Astrocyte (in vitro differentiated cells and primary cell): ENCODE results near the gene MYO15A. TPM values are rescaled to one million over a fixed set of nuclear protein-coding genes. Genes with fewer than 3 reads are reported as not detected.
A peak's percentile ranks its signal among the peaks of the same experiment; 100 is the strongest.

ENCODE experiments used
- DNase-seq: peaks from one replicate; pipeline ENCODE4 v3.0.0-alpha.2; 2010; ENCODE audit warnings: low read depth
- FAIRE-seq: peaks from 2 replicates; lab custom pipeline; 2011; peaks lifted over from hg19 to GRCh38; lab: Jason Lieb, UNC
- H2AFZ ChIP-seq: 2 replicates; pipeline ENCODE4 v1.6.0; 2012; ENCODE audit warnings: low read depth, low read length, inconsistent platforms
- H3K27ac ChIP-seq: 2 replicates; pipeline ENCODE4 v1.5.1; 2011; ENCODE audit warnings: low read depth, low read length, inconsistent platforms
- H3K27me3 ChIP-seq: 2 replicates; pipeline ENCODE4 v1.6.0; 2011; ENCODE audit warnings: low read length, inconsistent platforms; ENCODE audit not compliant: insufficient read depth
- H3K36me3 ChIP-seq: 2 replicates; pipeline ENCODE4 v1.5.1; 2011; ENCODE audit warnings: low read length, inconsistent platforms; ENCODE audit not compliant: insufficient read depth
- H3K4me1 ChIP-seq: 2 replicates; pipeline ENCODE4 v1.5.1; 2011; ENCODE audit warnings: low read length, inconsistent platforms; ENCODE audit not compliant: insufficient read depth
- H3K4me2 ChIP-seq: 2 replicates; pipeline ENCODE4 v1.6.0; 2012; ENCODE audit warnings: low read length, inconsistent platforms
- H3K4me3 ChIP-seq: 2 replicates; pipeline ENCODE4 v1.5.1; 2011; ENCODE audit warnings: low read depth, mild to moderate bottlenecking, low read length, inconsistent platforms; ENCODE audit not compliant: insufficient read depth
- H3K79me2 ChIP-seq: 2 replicates; pipeline ENCODE4 v1.6.0; 2012; ENCODE audit warnings: mild to moderate bottlenecking, low read length, inconsistent platforms; ENCODE audit not compliant: insufficient read depth
- H3K9ac ChIP-seq: 2 replicates; pipeline ENCODE4 v1.6.0; 2012; ENCODE audit warnings: mild to moderate bottlenecking, low read length, inconsistent platforms
- H3K9me3 ChIP-seq: 2 replicates; pipeline ENCODE4 v1.5.1; 2012; ENCODE audit warnings: low read depth, mild to moderate bottlenecking, low read length, inconsistent platforms; ENCODE audit not compliant: insufficient read depth
- H4K20me1 ChIP-seq: 2 replicates; pipeline ENCODE4 v1.6.0; 2012; ENCODE audit warnings: low read length, inconsistent platforms; ENCODE audit not compliant: insufficient read depth
- H3K27ac Mint-ChIP-seq: one replicate; pipeline ENCODE4 v1.8.0; 2021; ENCODE audit warnings: mild to moderate bottlenecking, mixed read lengths; ENCODE audit not compliant: unreplicated experiment
- H3K27me3 Mint-ChIP-seq: one replicate; pipeline ENCODE4 v1.8.0; 2021; ENCODE audit warnings: low read depth, mixed read lengths; ENCODE audit not compliant: unreplicated experiment
- H3K36me3 Mint-ChIP-seq: one replicate; pipeline ENCODE4 v1.8.0; 2021; ENCODE audit warnings: low read depth, mixed read lengths; ENCODE audit not compliant: unreplicated experiment
- H3K4me1 Mint-ChIP-seq: one replicate; pipeline ENCODE4 v1.8.0; 2021; ENCODE audit warnings: low read depth, mixed read lengths; ENCODE audit not compliant: unreplicated experiment
- H3K4me3 Mint-ChIP-seq: one replicate; pipeline ENCODE4 v1.8.0; 2021; ENCODE audit warnings: mild to moderate bottlenecking, moderate library complexity, mixed read lengths; ENCODE audit not compliant: unreplicated experiment
- H3K9me3 Mint-ChIP-seq: one replicate; pipeline ENCODE4 v1.8.0; 2021; ENCODE audit warnings: mild to moderate bottlenecking, mixed read lengths; ENCODE audit not compliant: unreplicated experiment
- EZH2 ChIP-seq: IDR thresholded peaks from 2 replicates; pipeline ENCODE4 v1.6.1; 2012; ENCODE audit warnings: mild to moderate bottlenecking, low read length, inconsistent platforms; ENCODE audit not compliant: insufficient read depth
- total RNA-seq: library from RNA; stranded (reverse); gene quantifications from 2 replicates; pipeline ENCODE4 v1.2.1, GENCODE V29; 2021
- TF ChIP-seq, protein P1 (sequence below): IDR thresholded peaks from 2 replicates; pipeline ENCODE4 v1.5.1; 2011; ENCODE audit warnings: low read depth, mild to moderate bottlenecking, inconsistent platforms, low read length, moderate library complexity; ENCODE audit not compliant: insufficient read depth

Gene MYO15A
- total RNA-seq, 1 donor from 2014 or later: 0.32 TPM

DNA sequence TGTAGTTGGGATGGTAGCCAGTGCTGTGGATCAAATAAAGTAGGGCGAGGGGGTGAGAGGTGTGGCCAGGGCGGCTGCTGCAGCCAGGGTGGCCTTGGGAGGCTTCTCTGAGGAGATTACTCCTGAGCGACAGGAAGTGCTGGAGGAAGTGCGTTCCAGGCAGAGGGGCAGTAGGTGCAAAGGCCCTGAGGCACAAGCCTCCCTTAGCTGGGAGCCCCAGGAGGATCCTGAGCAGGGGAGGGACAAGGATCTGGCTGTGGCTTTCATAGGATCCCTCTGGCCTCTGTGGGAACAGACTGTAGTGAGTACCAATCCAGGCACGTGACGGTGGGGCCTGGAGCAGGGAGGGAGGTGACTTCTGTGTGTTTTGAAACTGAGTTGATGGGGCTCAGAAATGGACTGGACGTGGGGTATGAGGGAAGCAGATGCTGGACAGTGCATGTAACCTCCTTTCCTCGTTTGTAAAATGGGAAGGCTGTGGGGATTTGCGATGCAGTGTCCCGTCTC lies 119.7 kb downstream of the MYO15A start:
- Histone ChIP-seq H3K79me2 (peaks cover 64% of the 10 kb centered on the region), H3K4me3 (no peak overlapping the region), H3K9ac (no peak overlapping the region), H3K4me2 (no peak overlapping the region), H2AFZ (no peak overlapping the region), H3K27me3 (no peaks in the 10 kb centered on the region), H4K20me1 (peaks cover 74% of the 10 kb centered on the region), H3K4me1 (peaks cover 19% of the 10 kb centered on the region), H3K27ac (no peak overlapping the region), H3K36me3 (no peaks in the 10 kb centered on the region), H3K9me3 (no peaks in the 10 kb centered on the region)
- H3K27ac Mint-ChIP-seq: peak overlapping the region; percentile 23
- FAIRE-seq (no peak), DNase-seq (no peak)
- TF ChIP-seq, protein P1, sequence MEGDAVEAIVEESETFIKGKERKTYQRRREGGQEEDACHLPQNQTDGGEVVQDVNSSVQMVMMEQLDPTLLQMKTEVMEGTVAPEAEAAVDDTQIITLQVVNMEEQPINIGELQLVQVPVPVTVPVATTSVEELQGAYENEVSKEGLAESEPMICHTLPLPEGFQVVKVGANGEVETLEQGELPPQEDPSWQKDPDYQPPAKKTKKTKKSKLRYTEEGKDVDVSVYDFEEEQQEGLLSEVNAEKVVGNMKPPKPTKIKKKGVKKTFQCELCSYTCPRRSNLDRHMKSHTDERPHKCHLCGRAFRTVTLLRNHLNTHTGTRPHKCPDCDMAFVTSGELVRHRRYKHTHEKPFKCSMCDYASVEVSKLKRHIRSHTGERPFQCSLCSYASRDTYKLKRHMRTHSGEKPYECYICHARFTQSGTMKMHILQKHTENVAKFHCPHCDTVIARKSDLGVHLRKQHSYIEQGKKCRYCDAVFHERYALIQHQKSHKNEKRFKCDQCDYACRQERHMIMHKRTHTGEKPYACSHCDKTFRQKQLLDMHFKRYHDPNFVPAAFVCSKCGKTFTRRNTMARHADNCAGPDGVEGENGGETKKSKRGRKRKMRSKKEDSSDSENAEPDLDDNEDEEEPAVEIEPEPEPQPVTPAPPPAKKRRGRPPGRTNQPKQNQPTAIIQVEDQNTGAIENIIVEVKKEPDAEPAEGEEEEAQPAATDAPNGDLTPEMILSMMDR: no peak
- no peak for TF ChIP-seq EZH2
- H3K9me3 Mint-ChIP-seq: peaks cover 2% of the 10 kb centered on the region
- no peaks in the 10 kb centered on the region for H3K36me3 Mint-ChIP-seq
- no peaks in the 10 kb centered on the region for H3K27me3 Mint-ChIP-seq
- H3K4me1 Mint-ChIP-seq: peaks cover 5% of the 10 kb centered on the region
- H3K4me3 Mint-ChIP-seq: no peak overlapping the region

DNA sequence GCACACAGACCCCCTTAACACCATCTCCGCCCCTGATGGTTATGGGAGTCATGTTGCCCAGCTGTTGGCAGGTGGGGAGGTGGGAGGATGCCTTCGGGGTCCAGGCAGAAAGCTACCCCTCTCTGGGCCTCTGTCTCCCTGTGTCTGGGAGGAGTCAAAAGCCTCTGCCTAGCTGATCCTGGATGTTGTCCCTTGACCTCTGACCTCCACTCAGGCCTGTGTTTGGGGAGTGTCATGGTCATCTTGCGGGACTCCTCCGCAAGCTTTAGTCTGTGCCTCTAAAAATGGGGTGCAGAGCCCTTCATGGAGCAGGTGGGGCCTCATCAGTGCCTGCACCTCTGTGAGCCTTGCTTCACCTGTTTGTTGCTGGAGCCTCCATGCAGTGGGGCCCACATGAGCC lies 120.7 kb downstream of the MYO15A start:
- no peak overlapping the region for H2AFZ ChIP-seq
- H3K4me2 ChIP-seq: no peak overlapping the region
- DNase-seq (no peak), FAIRE-seq (no peak)
- H3K27ac Mint-ChIP-seq: no peak overlapping the region
- no peaks in the 10 kb centered on the region for H3K27me3 ChIP-seq
- H3K36me3 Mint-ChIP-seq: no peaks in the 10 kb centered on the region
- peaks cover 19% of the 10 kb centered on the region for H3K4me1 ChIP-seq
- peaks cover 2% of the 10 kb centered on the region for H3K9me3 Mint-ChIP-seq
- H3K4me3 ChIP-seq: no peak overlapping the region
- H3K27ac ChIP-seq: no peak overlapping the region
- peaks cover 5% of the 10 kb centered on the region for H3K4me1 Mint-ChIP-seq
- no peaks in the 10 kb centered on the region for H3K36me3 ChIP-seq
- TF ChIP-seq EZH2: no peak
- TF ChIP-seq, protein P1: no peak
- H3K9ac ChIP-seq: no peak overlapping the region
- no peak overlapping the region for H3K4me3 Mint-ChIP-seq
- H3K27me3 Mint-ChIP-seq: no peaks in the 10 kb centered on the region
- H4K20me1 ChIP-seq: peaks cover 77% of the 10 kb centered on the region
- no peaks in the 10 kb centered on the region for H3K9me3 ChIP-seq
- H3K79me2 ChIP-seq: peaks cover 64% of the 10 kb centered on the region

Other genes with a start within 250 kb of the MYO15A start
- 50.3 and 54.4 TPM in 2 replicates for gene TOM1L2, start 136.4 kb upstream of the MYO15A start, total RNA-seq
- 0.43 and 1.1 TPM in 2 replicates for gene DRC3, start 135.9 kb upstream of the MYO15A start, total RNA-seq
- 24.8 and 27.9 TPM in 2 replicates for gene ATPAF2, start 69.6 kb upstream of the MYO15A start, total RNA-seq
- 9.2 and 9.9 TPM in 2 replicates for gene GID4, start 69.3 kb upstream of the MYO15A start, total RNA-seq
- 32.2 and 35.0 TPM in 2 replicates for gene DRG2, start 20.8 kb upstream of the MYO15A start, total RNA-seq
- gene ALKBH5, start 75.1 kb downstream of the MYO15A start, total RNA-seq: 92.6 and 104 TPM in 2 replicates
- gene LLGL1, start 116.9 kb downstream of the MYO15A start, total RNA-seq: 43.5 and 44.6 TPM in 2 replicates
- 227 and 257 TPM in 2 replicates for gene FLII, start 150.0 kb downstream of the MYO15A start, total RNA-seq
- 11.6 and 14.1 TPM in 2 replicates for gene MIEF2, start 151.9 kb downstream of the MYO15A start, total RNA-seq
- 28.8 and 31.0 TPM in 2 replicates for gene TOP3A, start 206.2 kb downstream of the MYO15A start, total RNA-seq
- 20.3 and 20.4 TPM in 2 replicates for gene SMCR8, start 206.5 kb downstream of the MYO15A start, total RNA-seq